Fibroblast of skin of left quadriceps (primary cell): ENCODE data around the gene GFAP.

Experiments
- DNase-seq, 2 experiments: peaks; one replicate each; pipeline ENCODE4 v3.0.0-alpha.2; 2013; ENCODE audit warnings: low read depth in 2 of 2

Gene GFAP

GRCh38 chr17:44865231-44865660 lies 50.1 kb downstream of the GFAP start:
- peak; percentile 61 to 67 for DNase-seq

- no peak for DNase-seq
Observed at GRCh38 chr17:44864831-44865230, 50.5 kb downstream of the GFAP start.

GRCh38 chr17:44863061-44863918 lies 52.0 kb downstream of the GFAP start:
- no peak for DNase-seq

- no peak for DNase-seq
Observed at GRCh38 chr17:44862278-44862914, 52.9 kb downstream of the GFAP start.

- DNase-seq: no peak
Observed at GRCh38 chr17:44859701-44860100, 55.6 kb downstream of the GFAP start.

- no peak for DNase-seq
Observed at GRCh38 chr17:44854192-44854591, 61.1 kb downstream of the GFAP start.
